GM12878 (cell line): Measurements from ENCODE around the gene RAD51B. TPM values are rescaled to one million over a fixed set of nuclear protein-coding genes. Genes with fewer than 3 reads are reported as not detected.
A peak's percentile ranks its signal among the peaks of the same experiment; 100 is the strongest.

ENCODE experiments used
- ATAC-seq: fragments of 200-7000 bp; cut with Tn5 transposase; 3 replicates; pipeline ENCODE4 v1.9.1; 2020; ENCODE audit warnings: mild to moderate bottlenecking, moderate library complexity
- BruUV-seq: library from RNA; stranded (reverse); fragments of 400-500 nt; replicated peaks from 2 replicates; lab custom pipeline; 2021; lab: Mats Ljungman, UMichigan
- CTCF ChIA-PET: fragments of 300-600 bp; sonication (Branson Sonifier 250); formaldehyde crosslinking; extraction: SDS; loops from one replicate; lab custom pipeline; 2021; ENCODE audit warnings: inconsistent platforms; lab: Yijun Ruan, JAX
- POLR2A ChIA-PET: fragments of 350-600 bp; formaldehyde crosslinking; extraction: SDS; loops from one replicate; lab custom pipeline; 2021; ENCODE audit warnings: inconsistent platforms; lab: Charles Lee
- RAD21 ChIA-PET: fragments of 300-600 bp; sonication (Branson Sonifier 250); formaldehyde crosslinking; loops from one replicate; lab custom pipeline; 2023; ENCODE audit warnings: antibody characterized with exemption; ENCODE audit not compliant: unreplicated experiment; lab: Charles Lee
- SMC1A ChIA-PET: fragments of 300-600 bp; sonication (Branson Sonifier 250); formaldehyde crosslinking; loops from one replicate; lab custom pipeline; 2023; ENCODE audit not compliant: unreplicated experiment, uncharacterized antibody; lab: Charles Lee
- DNase-seq: peaks from one replicate; pipeline ENCODE4 v3.0.0-alpha.2; 2011; ENCODE audit warnings: low read depth, low spot score
- FAIRE-seq: peaks from 3 replicates; lab custom pipeline; 2011; peaks lifted over from hg19 to GRCh38; lab: Jason Lieb, UNC
- H2AFZ ChIP-seq: 2 replicates; pipeline ENCODE4 v1.6.0; 2011; ENCODE audit warnings: low read depth, low read length, control low read depth; ENCODE audit not compliant: control insufficient read depth
- H3K27ac ChIP-seq: 2 replicates; pipeline ENCODE4 v1.5.1; 2011; ENCODE audit warnings: control low read depth; ENCODE audit not compliant: control insufficient read depth, insufficient read depth
- H3K27me3 ChIP-seq, 2 experiments: replicated peaks in 1 of 2; 2 replicates each; pipeline versions ENCODE4 v1.6.0 to v1.6.1; 2011; ENCODE audit warnings: low read length in 1 of 2; ENCODE audit not compliant: control insufficient read depth in 2 of 2, insufficient read depth in 2 of 2
- H3K36me3 ChIP-seq, 2 experiments: 2 replicates each; pipeline ENCODE4 v1.5.1; 2011; ENCODE audit warnings: low read length in 1 of 2; ENCODE audit not compliant: control insufficient read depth in 2 of 2, insufficient read depth in 2 of 2
- H3K4me1 ChIP-seq: 2 replicates; pipeline ENCODE4 v1.6.1; 2011; ENCODE audit warnings: mild to moderate bottlenecking, low read length, moderate library complexity, mixed read lengths; ENCODE audit not compliant: control insufficient read depth, insufficient read depth
- H3K4me2 ChIP-seq: 2 replicates; pipeline ENCODE4 v1.6.0; 2011; ENCODE audit warnings: control low read depth; ENCODE audit not compliant: control insufficient read depth, insufficient read depth
- H3K4me3 ChIP-seq: fragments of 200-600 bp; sonication (generic); 2 replicates; pipeline ENCODE4 v1.5.1; 2016
- H3K79me2 ChIP-seq: 2 replicates; pipeline ENCODE4 v1.6.0; 2011; ENCODE audit warnings: low read length; ENCODE audit not compliant: control insufficient read depth, insufficient read depth
- H3K9ac ChIP-seq: 2 replicates; pipeline ENCODE4 v1.8.0; 2011; ENCODE audit warnings: low read length, control low read depth, mixed read lengths; ENCODE audit not compliant: control insufficient read depth, insufficient read depth
- H3K9me3 ChIP-seq: replicated peaks from 3 replicates; pipeline ENCODE4 v1.5.1; 2011; ENCODE audit warnings: mild to moderate bottlenecking, low read length; ENCODE audit not compliant: control insufficient read depth, insufficient read depth
- H4K20me1 ChIP-seq: 2 replicates; pipeline ENCODE4 v1.6.0; 2011; ENCODE audit not compliant: control insufficient read depth, insufficient read depth
- ATF7 ChIP-seq: fragments of 450-650 bp; IDR thresholded peaks from 2 replicates; pipeline ENCODE4 v1.6.1; 2016; ENCODE audit warnings: low read depth, mild to moderate bottlenecking
- ETV6 ChIP-seq, 2 experiments: fragments of 450-650 bp in 1 of 2; IDR thresholded peaks in 1 of 2; conservative IDR thresholded peaks in 1 of 2; 2 replicates each; pipeline ENCODE4 v1.6.1; 2014; ENCODE audit warnings: antibody characterized with exemption in 1 of 2, borderline replicate concordance in 1 of 2, low read depth in 1 of 2, mild to moderate bottlenecking in 1 of 2, moderate library complexity in 1 of 2
- HCFC1 ChIP-seq: fragments of 150-350 bp; IDR thresholded peaks from 2 replicates; pipeline ENCODE4 v1.6.1; 2014; ENCODE audit warnings: low read length
- IKZF2 ChIP-seq, 2 experiments: fragments of 450-650 bp; IDR thresholded peaks; 2 replicates each; pipeline ENCODE4 v1.6.1; 2017; ENCODE audit warnings: mild to moderate bottlenecking in 2 of 2, moderate library complexity in 2 of 2
- MLLT1 ChIP-seq: fragments of 450-650 bp; IDR thresholded peaks from 2 replicates; pipeline ENCODE4 v1.6.1; 2016; ENCODE audit warnings: mild to moderate bottlenecking
- MTA2 ChIP-seq: fragments of 450-650 bp; IDR thresholded peaks from 2 replicates; pipeline ENCODE4 v1.6.1; 2016; ENCODE audit warnings: low read depth, mild to moderate bottlenecking, moderate library complexity
- NFIC ChIP-seq: IDR thresholded peaks from 2 replicates; pipeline ENCODE4 v1.6.1; 2012; ENCODE audit warnings: low read depth, mild to moderate bottlenecking, inconsistent platforms, low read length, moderate library complexity
- NFYB ChIP-seq: IDR thresholded peaks from 2 replicates; pipeline ENCODE4 v1.6.1; 2011; ENCODE audit warnings: low read depth, mild to moderate bottlenecking, low read length, improper control_type of control experiment, moderate library complexity; ENCODE audit not compliant: insufficient read depth
- PAX5 ChIP-seq: IDR thresholded peaks from 2 replicates; pipeline ENCODE4 v1.6.1; 2011; ENCODE audit warnings: low read depth, low read length, borderline replicate concordance
- RAD51 ChIP-seq: fragments of 450-650 bp; IDR thresholded peaks from 2 replicates; pipeline ENCODE4 v1.6.1; 2016; ENCODE audit warnings: moderate library complexity, mild to moderate bottlenecking, inconsistent platforms
- SPI1 ChIP-seq: IDR thresholded peaks from 2 replicates; pipeline ENCODE4 v1.6.1; 2011; ENCODE audit warnings: low read depth, mild to moderate bottlenecking, low read length, moderate library complexity, borderline replicate concordance; ENCODE audit not compliant: insufficient read depth
- TCF12 ChIP-seq: IDR thresholded peaks from 2 replicates; pipeline ENCODE4 v1.6.1; 2011; ENCODE audit warnings: low read depth, mild to moderate bottlenecking, low read length
- WGBS: methylation state at CpG from one replicate; pipeline ENCODE4 v1.1.6; 2016; ENCODE audit warnings: low lambda C conversion rate; ENCODE audit not compliant: insufficient replicate concordance, insufficient coverage; ENCODE audit errors: missing lambda C conversion rate; 5-methylcytosine and 5-hydroxymethylcytosine counted together
- in situ Hi-C: fragments of 300-500 bp; cut with MboI; formaldehyde crosslinking; loops from 9 replicates; pipeline ENCODE4 v1.14.3; 2018; ENCODE audit warnings: mixed read lengths
- intact Hi-C: fragments of 100-400 bp; cut with micrococcal nuclease; formaldehyde crosslinking; loops from one replicate; pipeline ENCODE4 v1.14.2; 2022; ENCODE audit not compliant: unreplicated experiment
- polyA plus RNA-seq, 11 experiments: library from polyadenylated mRNA; depleted of rRNA in 4 of 11; unstranded in 6 of 11; stranded (reverse) in 5 of 11; fragments of >200 nt; fragmentation: Nextera tagmentation in 4 of 11; fragmentation: Illumina TruSeq in 1 of 11; extraction: Ambion mirVana in 4 of 11; extraction: Trizol in 1 of 11; gene quantifications; 1 replicate in 1 of 11; 2 replicates in 10 of 11; pipeline versions ENCODE4 v1.2.1 to v1.2.3, GENCODE V29; 2011 to 2016; ENCODE audit warnings: inconsistent platforms in 2 of 11, missing spikeins in 2 of 11, low read depth in 1 of 11
- total RNA-seq, 4 experiments: library from RNA; depleted of rRNA in 3 of 4; stranded (reverse); fragments of >200 nt in 3 of 4; fragmentation: Illumina TruSeq in 1 of 4; extraction: Trizol in 1 of 4; gene quantifications; 2 replicates each; pipeline versions ENCODE4 v1.2.1 to v1.2.3, GENCODE V29; 2013 to 2021

The RAD51B gene
- total and polyA plus RNA-seq, 10 of the 15 experiments (the other 5 are each of a cell fraction or from before 2014, with no cell fraction given): 9.8 to 26.8 (median 21.3) TPM

DNA sequence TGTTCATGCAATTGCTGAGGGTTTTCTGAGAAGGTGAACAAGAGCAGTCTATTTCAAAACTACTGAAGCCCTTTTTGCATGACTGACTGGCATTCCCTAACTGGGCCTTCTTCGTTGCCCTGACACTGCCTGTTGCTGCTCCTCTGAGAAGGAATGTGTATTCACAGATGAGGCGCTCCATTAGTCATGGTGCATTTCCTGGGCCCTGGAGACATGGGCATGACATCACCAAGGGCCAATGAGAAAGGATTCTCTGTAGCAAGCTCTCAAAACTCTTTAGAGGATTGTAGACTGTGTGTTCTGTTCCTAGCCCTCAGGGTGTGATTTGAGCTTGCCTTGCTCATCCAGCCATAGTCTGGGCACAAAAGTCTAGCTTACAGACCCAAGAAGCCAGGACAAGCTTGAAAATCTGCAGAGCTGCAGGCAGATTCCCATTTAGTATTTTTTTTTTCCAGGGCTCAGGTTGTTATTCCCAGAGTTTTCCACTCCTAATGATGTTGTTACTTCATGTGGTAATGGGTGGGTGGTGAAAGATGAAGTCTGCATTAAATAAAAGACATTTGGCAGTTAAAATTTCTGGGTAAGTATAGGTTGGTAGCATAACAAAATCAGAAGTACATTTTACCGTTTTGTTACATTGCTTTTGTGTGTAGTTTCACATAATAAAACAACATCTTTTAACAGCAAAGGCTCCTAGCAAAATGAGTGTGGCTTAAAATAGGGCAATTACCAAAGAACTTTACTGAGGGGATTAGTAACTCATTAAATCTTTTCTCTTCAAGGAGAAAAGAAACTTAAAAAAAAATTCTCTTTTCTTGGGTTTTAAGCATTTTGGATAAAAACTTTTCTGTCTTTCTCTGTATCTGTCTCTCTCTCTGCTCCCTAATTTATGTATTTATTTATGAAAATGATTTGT, 318.4 kb downstream of the RAD51B start:
- RAD21 ChIA-PET: interaction anchor here (0.5 to 1.7 kb wide), 8 partner anchors 12 to 170 kb away, joined by 3 to 8 read pairs (median 3); no protein-coding TSS in a partner anchor
- POLR2A ChIA-PET: interaction anchor here (1.6 kb wide), 1 partner anchor 35 kb away, joined by 7 read pairs; no protein-coding TSS in a partner anchor
- FAIRE-seq (peak; percentile 61), ATAC-seq (peak; percentile 88), DNase-seq (no peak)
- Histone ChIP-seq H3K4me2 (no peak overlapping the region), H3K27me3 (no peaks in the 10 kb centered on the region), H3K79me2 (no peaks in the 10 kb centered on the region), H4K20me1 (no peaks in the 10 kb centered on the region), H3K4me3 (no peak overlapping the region), H3K9ac (no peak overlapping the region), H3K9me3 (no peaks in the 10 kb centered on the region), H3K27ac (no peak overlapping the region), H3K36me3 (no peaks in the 10 kb centered on the region), H3K4me1 (peaks cover 7% of the 10 kb centered on the region), H2AFZ (no peak overlapping the region)
- in situ Hi-C loops (no loop called here), intact Hi-C loops (no loop called here)
- TF ChIP-seq TCF12 (no peak), ATF7 (peak; percentile 85), PAX5 (no peak), MLLT1 (no peak), RAD51 (no peak), IKZF2 (IDR thresholded peaks at IDR 0.05) (peak in 1 of 2 experiments; percentile 24; a peak in 1 of 4 replicates), HCFC1 (no peak), ETV6 (conservative IDR thresholded peaks at IDR 0.05 in 1 of 2, IDR thresholded peaks at IDR 0.05 in 1 of 2; ENCODE audit: borderline replicate concordance in 1 of 2, low read depth in 1 of 2) (no peak), NFIC (no peak), SPI1 (no peak), NFYB (peak; percentile 43; the same call in 1 of the 2 replicates), MTA2 (peak; percentile 46; the same call in 1 of the 2 replicates)
- SMC1A ChIA-PET: interaction anchor here (0.7 to 2.4 kb wide), 14 partner anchors 8 to 194 kb away, joined by 3 to 8 read pairs (median 4); no protein-coding TSS in a partner anchor
- WGBS: 81% methylated on average over 3 of the region's 3 CpGs
- BruUV-seq: no TSS peak
- CTCF ChIA-PET: interaction anchor here (0.7 to 1.5 kb wide), 7 partner anchors 12 to 706 kb away, joined by 3 to 4 read pairs (median 3); no protein-coding TSS in a partner anchor
